GM21786 (cell line): ENCODE data around the gene RUNX2.

ENCODE experiments used
- ATAC-seq: cut with Tn5 transposase; IDR thresholded peaks from one replicate; pipeline ENCODE4 v1.9.1; 2021; ENCODE audit not compliant: unreplicated experiment

The RUNX2 gene

GRCh38 chr6:45479834-45480751 is 152.0 kb downstream of the RUNX2 start:
- peak; percentile 89 for ATAC-seq

- no peak for ATAC-seq
These were observed 152.8 kb downstream of the RUNX2 start for GRCh38 chr6:45480752-45481415.

- ATAC-seq, result no peak
These were observed 154.9 kb downstream of the RUNX2 start for GRCh38 chr6:45483021-45483420.

- ATAC-seq, result no peak
These were observed 155.4 kb downstream of the RUNX2 start for GRCh38 chr6:45483501-45483900.

- peak; percentile 68 for ATAC-seq
These were observed 158.6 kb downstream of the RUNX2 start for GRCh38 chr6:45486736-45487135.

- ATAC-seq, result no peak
These were observed 159.5 kb downstream of the RUNX2 start for GRCh38 chr6:45487645-45488044.

- no peak for ATAC-seq
These were observed 160.1 kb downstream of the RUNX2 start for GRCh38 chr6:45488269-45488668.

- no peak for ATAC-seq
These were observed 160.8 kb downstream of the RUNX2 start for GRCh38 chr6:45488889-45489288.

GRCh38 chr6:45491048-45491735 is 163.1 kb downstream of the RUNX2 start:
- no peak for ATAC-seq

- no peak for ATAC-seq
These were observed 163.7 kb downstream of the RUNX2 start for GRCh38 chr6:45491874-45492273.

- ATAC-seq, result no peak
These were observed 165.6 kb downstream of the RUNX2 start for GRCh38 chr6:45493761-45494160.

- ATAC-seq, result no peak
These were observed 166.4 kb downstream of the RUNX2 start for GRCh38 chr6:45494416-45495135.

GRCh38 chr6:45495429-45496084 is 167.4 kb downstream of the RUNX2 start:
- ATAC-seq, result no peak

- no peak for ATAC-seq
These were observed 167.9 kb downstream of the RUNX2 start for GRCh38 chr6:45496085-45496433.

GRCh38 chr6:45498591-45498990 is 170.5 kb downstream of the RUNX2 start:
- ATAC-seq, result no peak

GRCh38 chr6:45500924-45501816 is 173.0 kb downstream of the RUNX2 start:
- ATAC-seq, result no peak

- no peak for ATAC-seq
These were observed 174.3 kb downstream of the RUNX2 start for GRCh38 chr6:45502456-45502855.

GRCh38 chr6:45504947-45505346 is 176.8 kb downstream of the RUNX2 start:
- no peak for ATAC-seq

GRCh38 chr6:45505470-45505869 is 177.3 kb downstream of the RUNX2 start:
- ATAC-seq, result no peak

- no peak for ATAC-seq
These were observed 179.1 kb downstream of the RUNX2 start for GRCh38 chr6:45507186-45507585.
